Heart right ventricle (tissue), 16 donors: ENCODE data around the gene ANKRD13B. TPM values are rescaled to one million over a fixed set of nuclear protein-coding genes. Genes with fewer than 3 reads are reported as not detected.

Experiments used
- ATAC-seq, 8 donors: fragments of 200-7000 bp; cut with Tn5 transposase; one replicate each; pipeline ENCODE4 v1.9.1; 2020; ENCODE audit warnings: mild to moderate bottlenecking in 8 of 8, moderate library complexity in 8 of 8, moderate number of reproducible peaks in 1 of 8
- DNase-seq, 2 donors: peaks; one replicate each; pipeline ENCODE4 v3.0.0-alpha.2; 2020
- H3K27ac ChIP-seq, 10 donors: fragments of 200-600 bp; sonication (generic) in 2 of 10; one replicate each; pipeline versions ENCODE4 v1.5.0 to v1.8.0; 2020 to 2022; ENCODE audit warnings: mild to moderate bottlenecking in 3 of 10
- H3K27me3 ChIP-seq, 7 donors: fragments of 200-600 bp; one replicate each; pipeline ENCODE4 v1.8.0; 2021 to 2022; ENCODE audit warnings: mild to moderate bottlenecking in 2 of 7
- H3K36me3 ChIP-seq, 9 donors: fragments of 200-600 bp; sonication (generic) in 1 of 9; one replicate each; pipeline versions ENCODE4 v1.5.0 to v1.8.0; 2020 to 2022; ENCODE audit warnings: mild to moderate bottlenecking in 2 of 9
- H3K4me1 ChIP-seq, 9 donors: fragments of 200-600 bp; sonication (generic) in 1 of 9; one replicate each; pipeline versions ENCODE4 v1.5.0 to v1.8.0; 2020 to 2022; ENCODE audit warnings: mild to moderate bottlenecking in 4 of 9
- H3K4me3 ChIP-seq, 10 donors: fragments of 200-600 bp; sonication (generic) in 2 of 10; one replicate each; pipeline versions ENCODE4 v1.5.0 to v1.8.0; 2020 to 2022; ENCODE audit warnings: mild to moderate bottlenecking in 7 of 10, moderate library complexity in 2 of 10
- H3K9me3 ChIP-seq, 11 donors: fragments of 200-600 bp in 10 of 11; sonication (generic) in 2 of 11; one replicate each; pipeline versions ENCODE4 v1.5.0 to v1.8.0; 2013 to 2022; ENCODE audit warnings: mild to moderate bottlenecking in 2 of 11, control low read depth in 1 of 11, moderate library complexity in 1 of 11
- CTCF ChIP-seq, 9 donors: fragments of 200-600 bp; sonication (generic) in 2 of 9; IDR thresholded peaks; one replicate each; pipeline versions ENCODE4 v1.5.0 to v1.8.0; 2021 to 2022; ENCODE audit warnings: antibody characterized with exemption in 9 of 9, mild to moderate bottlenecking in 5 of 9, moderate library complexity in 1 of 9
- WGBS, 2 donors: extraction: QIAGEN DNeasy Blood & Tissue Kit; methylation state at CpG; one replicate each; pipeline ENCODE4 v1.1.7; 2013; ENCODE audit warnings: inconsistent platforms in 1 of 2; 5-methylcytosine and 5-hydroxymethylcytosine counted together
- intact Hi-C, 10 donors: fragments of 100-400 bp; cut with DNase I; formaldehyde crosslinking; loops; one replicate each; pipeline versions ENCODE4 v1.11.1 to v1.14.2; 2022
- polyA plus RNA-seq, 2 donors: library from polyadenylated mRNA; stranded (reverse); fragments of 200-250 nt; gene quantifications; one replicate each; pipeline ENCODE4 v1.2.3, GENCODE V29; 2013
- total RNA-seq, 10 donors: library from RNA; stranded (reverse); fragmentation: NEBNext Ultra II Directional in 3 of 10; extraction: Animal tissue kit (Norgen Biotek cat#: 25700) in 3 of 10; gene quantifications; one replicate each; pipeline versions ENCODE4 v1.2.1 to v1.2.4, GENCODE V29; 2021 to 2023
- donor health status: Arrhythmogenic right ventricular cardiomyopathy.
- donor health status: ischemic (EF 13 %, LVEDD 7.1; RV severe dilation, severe dysfunction).
- donor health status: healthy with polysubstance abuse.
- donor health status: DM: no; HTN: yes; CAD: no.
- donor health status: DM: no; HTN: no; CAD: no.
- donor health status: ischemic (EF 25% LVEDD 6.9; RV normal size, moderate dysfunction).
- donor health status: ischemic (EF 25% LVEDD 5.7; RV mildly dilated, moderate dysfunction).
- donor health status: healthy.
- donor health status: DM: yes; HTN: yes; CAD: no.
- donor health status: Ischemic cardiomyopathy.
- donor health status: ischemic (EF 35%, LVEDD 5.7; RV mildly dilated, moderate dysfunction).
- donor health status: nonischemic (EF 11% LVEDD 7.7; RV severe dilation, severe dysfunction).
- donor health status: DM: yes; HTN: yes; CAD: no.
- donor health status: PGD.
- donor health status: ischemic (EF 29% LVEDD 5.4; RV normal size, mild dysfunction).
- donor health status: nonischemic (EF 23%, LVEDD 6.1; RV moderate dilation, normal function).

Gene ANKRD13B
- total and polyA plus RNA-seq, 12 donors, result 2.5 to 9.7 (median 5.7) TPM

- no peaks in the 10 kb centered on the region for H3K27me3 ChIP-seq
- peaks cover 0 to 7% (median 0%) of the 10 kb centered on the region in 9 donors for H3K36me3 ChIP-seq
- ATAC-seq (peak; percentile 33 to 77 (median 64)), DNase-seq (peak; percentile 62 to 71)
- intact Hi-C loops, result loop anchor here in 1 of 10 donors (10.0 kb wide), 1 partner anchor 423 kb away; no protein-coding TSS in a partner anchor
- peak in 8 of 9 donors; percentile 14 to 55 (median 40) for TF ChIP-seq CTCF (IDR thresholded peaks at IDR 0.05)
- 0 to 1% methylated on average over 63 of the region's 63 CpGs for WGBS, 2 donors
- H3K9me3 ChIP-seq, result no peaks in the 10 kb centered on the region
- H3K27ac ChIP-seq, result peak overlapping the region; percentile 83 to 94 (median 90)
- peak overlapping the region; percentile 68 to 92 (median 84) for H3K4me3 ChIP-seq
- H3K4me1 ChIP-seq, result peaks cover 8 to 60% (median 43%) of the 10 kb centered on the region in 9 donors
Observed at GRCh38 chr17:29567554-29568330, 25.2 kb upstream of the ANKRD13B start.

- ATAC-seq (peak; percentile 61 to 82 (median 74)), DNase-seq (peak; percentile 87 to 89)
- Histone ChIP-seq H3K4me3 (peak within 1 kb of the TSS; percentile 68 to 92 (median 84)), H3K27ac (peak within 1 kb of the TSS; percentile 83 to 94 (median 91)), H3K27me3 (no peaks in the 10 kb centered on the region), H3K9me3 (no peaks in the 10 kb centered on the region), H3K36me3 (peaks cover 0 to 15% (median 0%) of the 10 kb centered on the region in 9 donors), H3K4me1 (peaks cover 14 to 68% (median 52%) of the 10 kb centered on the region in 9 donors)
- TF ChIP-seq CTCF (IDR thresholded peaks at IDR 0.05), result no peak
- intact Hi-C loops, result loop anchor here in 1 of 10 donors (10.0 kb wide), 1 partner anchor 424 kb away; no protein-coding TSS in a partner anchor
- 1% methylated on average over 81 to 85 of the region's 85 CpGs for WGBS, 2 donors
Observed at GRCh38 chr17:29568331-29569244, 24.3 kb upstream of the ANKRD13B start, which contains the start of gene TP53I13. Gene TP53I13, plus strand, starts transcription at chr17:29568701. Its CDS starts 58 bp downstream, at chr17:29568759.

- TF ChIP-seq CTCF (IDR thresholded peaks at IDR 0.05), result no peak
- WGBS, 2 donors, result 57 to 66% methylated on average over 14 of the region's 14 CpGs
- ATAC-seq, result no peak
- Histone ChIP-seq H3K9me3 (no peaks in the 10 kb centered on the region), H3K4me1 (peaks cover 14 to 70% (median 53%) of the 10 kb centered on the region in 9 donors), H3K27me3 (no peaks in the 10 kb centered on the region), H3K27ac (peak overlapping the region; percentile 83 to 94 (median 91)), H3K4me3 (peak overlapping the region; percentile 68 to 92 (median 84)), H3K36me3 (peaks cover 0 to 23% (median 4%) of the 10 kb centered on the region in 9 donors)
- DNase-seq, result peak in 1 of 2 donors; percentile 20
- intact Hi-C loops, result loop anchor here in 1 of 10 donors (10.0 kb wide), 1 partner anchor 425 kb away; no protein-coding TSS in a partner anchor
Observed at GRCh38 chr17:29569245-29569950, 23.5 kb upstream of the ANKRD13B start.
